H9 (cell line): Measurements from ENCODE around the gene ALLC. TPM values are rescaled to one million over a fixed set of nuclear protein-coding genes. Genes with fewer than 3 reads are reported as not detected.

Experiments used
- DNase-seq: peaks from one replicate; pipeline ENCODE4 v3.0.0-alpha.2; 2017
- H2AFZ ChIP-seq: one replicate; pipeline ENCODE4 v1.6.1; 2013; ENCODE audit warnings: mild to moderate bottlenecking, low read length, control low read depth, moderate library complexity
- H2AK5ac ChIP-seq: 2 replicates; pipeline ENCODE4 v1.6.1; 2013; ENCODE audit warnings: low read length, control low read depth, mixed read lengths; ENCODE audit not compliant: insufficient read length
- H2BK120ac ChIP-seq: one replicate; pipeline ENCODE4 v1.6.1; 2013; ENCODE audit warnings: low read depth, mild to moderate bottlenecking, low read length, control low read depth, inconsistent platforms; ENCODE audit not compliant: poor library complexity, severe bottlenecking
- H2BK12ac ChIP-seq: 2 replicates; pipeline ENCODE4 v1.6.1; 2013; ENCODE audit warnings: low read length, control low read depth, mixed read lengths, low read depth; ENCODE audit not compliant: insufficient read length
- H2BK15ac ChIP-seq: 2 replicates; pipeline ENCODE4 v1.6.1; 2013; ENCODE audit warnings: low read depth, low read length, control low read depth
- H2BK20ac ChIP-seq: one replicate; pipeline ENCODE4 v1.6.1; 2013; ENCODE audit warnings: low read depth, mild to moderate bottlenecking, low read length, control low read depth, inconsistent platforms; ENCODE audit not compliant: poor library complexity, severe bottlenecking
- H2BK5ac ChIP-seq: 2 replicates; pipeline ENCODE4 v1.6.1; 2013; ENCODE audit warnings: low read length, control low read depth, mixed read lengths; ENCODE audit not compliant: insufficient read length
- H3K14ac ChIP-seq: 2 replicates; pipeline ENCODE4 v1.6.1; 2013; ENCODE audit warnings: low read length, control low read depth; ENCODE audit not compliant: insufficient read depth
- H3K18ac ChIP-seq: 2 replicates; pipeline ENCODE4 v1.6.1; 2013; ENCODE audit warnings: low read depth, mild to moderate bottlenecking, mixed read lengths, low read length, control low read depth; ENCODE audit not compliant: insufficient read length
- H3K23ac ChIP-seq: 2 replicates; pipeline ENCODE4 v1.6.1; 2013; ENCODE audit warnings: low read length, control low read depth, mixed read lengths, low read depth; ENCODE audit not compliant: insufficient read length
- H3K23me2 ChIP-seq: 2 replicates; pipeline ENCODE4 v1.6.1; 2013; ENCODE audit warnings: low read depth, mild to moderate bottlenecking, mixed read lengths, low read length, control low read depth; ENCODE audit not compliant: insufficient read length, poor library complexity, severe bottlenecking
- H3K27ac ChIP-seq: 2 replicates; pipeline ENCODE4 v1.5.1; 2013; ENCODE audit warnings: low read length, control low read depth, mixed read lengths, low read depth; ENCODE audit not compliant: insufficient read length
- H3K27me3 ChIP-seq: 2 replicates; pipeline ENCODE4 v1.6.1; 2013; ENCODE audit warnings: low read length, control low read depth, inconsistent platforms; ENCODE audit not compliant: insufficient read depth
- H3K4ac ChIP-seq: 2 replicates; pipeline ENCODE4 v1.6.1; 2013; ENCODE audit warnings: low read depth, mild to moderate bottlenecking, control low read depth, inconsistent platforms, low read length, moderate library complexity
- H3K4me1 ChIP-seq: 2 replicates; pipeline ENCODE4 v1.6.1; 2013; ENCODE audit warnings: low read length, control low read depth, inconsistent platforms; ENCODE audit not compliant: insufficient read depth
- H3K4me2 ChIP-seq: 2 replicates; pipeline ENCODE4 v1.6.1; 2013; ENCODE audit warnings: low read length, control low read depth, mixed read lengths; ENCODE audit not compliant: insufficient read length, insufficient read depth
- H3K56ac ChIP-seq: 2 replicates; pipeline ENCODE4 v1.6.1; 2013; ENCODE audit warnings: low read depth, mild to moderate bottlenecking, mixed read lengths, low read length, control low read depth; ENCODE audit not compliant: insufficient read length
- H3K79me1 ChIP-seq: 2 replicates; pipeline ENCODE4 v1.6.1; 2013; ENCODE audit warnings: low read depth, mild to moderate bottlenecking, moderate library complexity, low read length, control low read depth, inconsistent platforms; ENCODE audit not compliant: insufficient read depth, poor library complexity, severe bottlenecking
- H3K79me2 ChIP-seq: 2 replicates; pipeline ENCODE4 v1.6.1; 2013; ENCODE audit warnings: low read length, control low read depth, inconsistent platforms; ENCODE audit not compliant: insufficient read depth
- H3K9ac ChIP-seq: 2 replicates; pipeline ENCODE4 v1.6.1; 2013; ENCODE audit warnings: low read length, control low read depth, mixed read lengths; ENCODE audit not compliant: insufficient read length; ENCODE audit errors: extremely low read depth
- H3K9me3 ChIP-seq: one replicate; pipeline ENCODE4 v1.6.1; 2013; ENCODE audit warnings: low read depth, low read length, inconsistent platforms; ENCODE audit not compliant: control insufficient read depth
- H3T11ph ChIP-seq: one replicate; pipeline ENCODE4 v1.6.1; 2013; ENCODE audit warnings: mild to moderate bottlenecking, low read length, control low read depth, inconsistent platforms
- H4K20me1 ChIP-seq: one replicate; pipeline ENCODE4 v1.6.1; 2013; ENCODE audit not compliant: control insufficient read depth, insufficient read length, insufficient read depth
- H4K5ac ChIP-seq: 2 replicates; pipeline ENCODE4 v1.6.1; 2013; ENCODE audit warnings: low read depth, mild to moderate bottlenecking, mixed read lengths, low read length, control low read depth; ENCODE audit not compliant: insufficient read length
- H4K8ac ChIP-seq: replicated peaks from 2 replicates; pipeline ENCODE4 v1.6.1; 2013; ENCODE audit warnings: low read length, control low read depth, mixed read lengths, low read depth; ENCODE audit not compliant: insufficient read length
- H4K91ac ChIP-seq: 2 replicates; pipeline ENCODE4 v1.6.1; 2013; ENCODE audit warnings: low read depth, mild to moderate bottlenecking, moderate library complexity, mixed read lengths, low read length, control low read depth; ENCODE audit not compliant: insufficient read length
- H3K27ac Mint-ChIP-seq, 3 experiments: 2 replicates in 2 of 3; 3 replicates in 1 of 3; pipeline ENCODE4 v1.8.0; 2020 to 2021; ENCODE audit warnings: mixed read lengths in 3 of 3, mild to moderate bottlenecking in 1 of 3, moderate library complexity in 1 of 3
- H3K27me3 Mint-ChIP-seq: 2 replicates; pipeline ENCODE4 v1.8.0; 2021; ENCODE audit warnings: low read depth, mild to moderate bottlenecking, moderate library complexity, mixed read lengths
- H3K36me3 Mint-ChIP-seq, 3 experiments: 2 replicates in 2 of 3; 3 replicates in 1 of 3; pipeline ENCODE4 v1.8.0; 2020 to 2021; ENCODE audit warnings: low read depth in 3 of 3, mixed read lengths in 3 of 3; ENCODE audit not compliant: insufficient read depth in 1 of 3
- H3K4me1 Mint-ChIP-seq, 2 experiments: 2 replicates each; pipeline ENCODE4 v1.8.0; 2020; ENCODE audit warnings: mixed read lengths in 2 of 2
- H3K4me3 Mint-ChIP-seq, 2 experiments: 2 replicates in 1 of 2; 3 replicates in 1 of 2; pipeline ENCODE4 v1.8.0; 2020 to 2021; ENCODE audit warnings: mild to moderate bottlenecking in 2 of 2, mixed read lengths in 2 of 2, moderate library complexity in 1 of 2
- H3K9me3 Mint-ChIP-seq, 2 experiments: 2 replicates in 1 of 2; 3 replicates in 1 of 2; pipeline ENCODE4 v1.8.0; 2020; ENCODE audit warnings: mild to moderate bottlenecking in 2 of 2, mixed read lengths in 2 of 2, moderate library complexity in 1 of 2
- WGBS: extraction: QIAGEN DNeasy Blood & Tissue Kit; methylation state at CpG from one replicate; pipeline ENCODE4 v1.1.7; 2013; ENCODE audit warnings: missing lambda C conversion rate, low lambda C conversion rate, mixed read lengths; ENCODE audit not compliant: insufficient read length; ENCODE audit errors: extremely low coverage; 5-methylcytosine and 5-hydroxymethylcytosine counted together
- total RNA-seq: library from RNA; stranded (reverse); gene quantifications from 2 replicates; pipeline ENCODE4 v1.2.1, GENCODE V29; 2021
- TF ChIP-seq, protein P1 (sequence below): fragments of 200-600 bp; sonication (generic); conservative IDR thresholded peaks from 3 replicates; pipeline ENCODE4 v1.8.0; 2021; ENCODE audit warnings: antibody characterized with exemption, mild to moderate bottlenecking

Gene ALLC
- total RNA-seq, 1 experiment from 2014 or later, result not detected

GRCh38 chr2:3706892-3707291, 48.9 kb downstream of the ALLC start:
- Histone ChIP-seq H2AFZ (no peak overlapping the region), H3K27me3 (no peaks in the 10 kb centered on the region; the same call in 1 of the 2 replicates), H3K4me2 (no peak overlapping the region), H3K79me1 (no peaks in the 10 kb centered on the region), H3K9ac (no peak overlapping the region), H3K4me1 (no peaks in the 10 kb centered on the region; the same call in 1 of the 2 replicates), H4K20me1 (no peaks in the 10 kb centered on the region), H3K23me2 (no peaks in the 10 kb centered on the region), H4K91ac (no peak overlapping the region), H3T11ph (no peak overlapping the region), H3K79me2 (no peaks in the 10 kb centered on the region), H4K8ac (no peak overlapping the region), H3K56ac (no peak overlapping the region), H2AK5ac (no peak overlapping the region), H4K5ac (no peak overlapping the region), H2BK12ac (no peak overlapping the region), H3K14ac (no peak overlapping the region), H2BK15ac (no peak overlapping the region), H2BK120ac (no peak overlapping the region), H3K23ac (no peak overlapping the region), H3K18ac (no peak overlapping the region), H2BK5ac (no peak overlapping the region), H3K9me3 (no peaks in the 10 kb centered on the region), H3K4ac (no peak overlapping the region), H2BK20ac (no peak overlapping the region), H3K27ac (no peak overlapping the region)
- peak; percentile 36 for DNase-seq
- WGBS, result no CpG with 5 or more reads among the region's 5 CpGs
- TF ChIP-seq, protein P1, sequence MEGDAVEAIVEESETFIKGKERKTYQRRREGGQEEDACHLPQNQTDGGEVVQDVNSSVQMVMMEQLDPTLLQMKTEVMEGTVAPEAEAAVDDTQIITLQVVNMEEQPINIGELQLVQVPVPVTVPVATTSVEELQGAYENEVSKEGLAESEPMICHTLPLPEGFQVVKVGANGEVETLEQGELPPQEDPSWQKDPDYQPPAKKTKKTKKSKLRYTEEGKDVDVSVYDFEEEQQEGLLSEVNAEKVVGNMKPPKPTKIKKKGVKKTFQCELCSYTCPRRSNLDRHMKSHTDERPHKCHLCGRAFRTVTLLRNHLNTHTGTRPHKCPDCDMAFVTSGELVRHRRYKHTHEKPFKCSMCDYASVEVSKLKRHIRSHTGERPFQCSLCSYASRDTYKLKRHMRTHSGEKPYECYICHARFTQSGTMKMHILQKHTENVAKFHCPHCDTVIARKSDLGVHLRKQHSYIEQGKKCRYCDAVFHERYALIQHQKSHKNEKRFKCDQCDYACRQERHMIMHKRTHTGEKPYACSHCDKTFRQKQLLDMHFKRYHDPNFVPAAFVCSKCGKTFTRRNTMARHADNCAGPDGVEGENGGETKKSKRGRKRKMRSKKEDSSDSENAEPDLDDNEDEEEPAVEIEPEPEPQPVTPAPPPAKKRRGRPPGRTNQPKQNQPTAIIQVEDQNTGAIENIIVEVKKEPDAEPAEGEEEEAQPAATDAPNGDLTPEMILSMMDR, result no peak
- Mint-ChIP-seq H3K27me3 (peaks cover 44% of the 10 kb centered on the region), H3K4me3 (no peak overlapping the region), H3K4me1 (peaks cover 13 to 14% of the 10 kb centered on the region in 2 experiments), H3K27ac (no peak overlapping the region), H3K9me3 (peaks cover 8 to 12% of the 10 kb centered on the region in 2 experiments), H3K36me3 (peaks cover 0 to 6% (median 3%) of the 10 kb centered on the region in 3 experiments; a peak in 2 of 7 replicates)
